T-helper 2 cell (primary cell): ENCODE results near the gene ETV5.

Source experiments
- DNase-seq, 5 experiments: peaks; one replicate each; pipeline versions ENCODE4 v3.0.0 to v3.0.0-alpha.2; 2012 to 2022

Gene ETV5

GRCh38 chr3:186094696-186095425 is 14.0 kb downstream of the ETV5 start:
- DNase-seq, result no peak

- no peak for DNase-seq
Measured at GRCh38 chr3:186094271-186094670, 14.6 kb downstream of the ETV5 start.

GRCh38 chr3:186093271-186093900 is 15.5 kb downstream of the ETV5 start:
- DNase-seq, result no peak

GRCh38 chr3:186092360-186093070 is 16.4 kb downstream of the ETV5 start:
- no peak for DNase-seq

GRCh38 chr3:186090901-186091300 is 18.0 kb downstream of the ETV5 start:
- no peak for DNase-seq

GRCh38 chr3:186088335-186088734 is 20.6 kb downstream of the ETV5 start:
- no peak for DNase-seq

- DNase-seq, result no peak
Measured at GRCh38 chr3:186084264-186084663, 24.6 kb downstream of the ETV5 start.

- DNase-seq, result no peak
Measured at GRCh38 chr3:186083746-186084145, 25.1 kb downstream of the ETV5 start.

GRCh38 chr3:186082150-186082549 is 26.7 kb downstream of the ETV5 start:
- no peak for DNase-seq

GRCh38 chr3:186081678-186082077 is 27.2 kb downstream of the ETV5 start:
- no peak for DNase-seq

GRCh38 chr3:186080849-186081438 is 27.9 kb downstream of the ETV5 start:
- DNase-seq, result no peak

- DNase-seq, result no peak
Measured at GRCh38 chr3:186079925-186080324, 29.0 kb downstream of the ETV5 start.

GRCh38 chr3:186077466-186077865 is 31.4 kb downstream of the ETV5 start:
- no peak for DNase-seq

GRCh38 chr3:186075931-186076567 is 32.8 kb downstream of the ETV5 start:
- no peak for DNase-seq

- DNase-seq, result no peak
Measured at GRCh38 chr3:186075489-186075888, 33.4 kb downstream of the ETV5 start.

GRCh38 chr3:186073641-186074040 is 35.2 kb downstream of the ETV5 start:
- no peak for DNase-seq

- DNase-seq, result no peak
Measured at GRCh38 chr3:186070996-186071395, 37.9 kb downstream of the ETV5 start.

- no peak for DNase-seq
Measured at GRCh38 chr3:186070550-186070949, 38.3 kb downstream of the ETV5 start.

- DNase-seq, result no peak
Measured at GRCh38 chr3:186070133-186070532, 38.8 kb downstream of the ETV5 start.

GRCh38 chr3:186069199-186069598 is 39.7 kb downstream of the ETV5 start:
- no peak for DNase-seq

GRCh38 chr3:186068243-186068552 is 40.7 kb downstream of the ETV5 start:
- no peak for DNase-seq

- no peak for DNase-seq
Measured at GRCh38 chr3:186067360-186068242, 41.3 kb downstream of the ETV5 start.
